CD4-positive, alpha-beta T cell treated with Interleukin-15 for 4 hours (primary cell): Measurements from ENCODE around the gene IL18R1.

Experiments
- DNase-seq: peaks from one replicate; pipeline ENCODE4 v3.0.0-alpha.2; 2020; ENCODE audit warnings: low spot score

Gene IL18R1

DNA sequence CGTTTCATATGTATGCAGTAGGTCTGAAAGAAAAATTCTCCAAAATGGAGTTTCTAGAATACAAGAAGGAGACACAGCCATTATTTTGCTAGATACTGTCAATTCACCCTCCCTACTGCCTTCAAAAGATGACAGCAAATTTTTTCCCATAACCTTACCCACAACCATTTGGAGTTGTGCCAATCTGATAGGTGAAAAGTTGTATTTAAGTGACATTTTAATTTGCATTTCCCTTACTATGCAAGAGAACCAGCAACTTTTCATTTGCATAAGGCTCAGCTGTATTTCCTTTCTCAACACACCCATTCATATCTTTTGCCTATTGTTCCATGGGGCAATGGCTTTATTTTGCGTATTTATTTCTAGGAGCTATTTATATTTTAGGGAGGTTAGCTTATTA, 36.0 kb downstream of the IL18R1 start:
- peak; percentile 63 for DNase-seq

DNA sequence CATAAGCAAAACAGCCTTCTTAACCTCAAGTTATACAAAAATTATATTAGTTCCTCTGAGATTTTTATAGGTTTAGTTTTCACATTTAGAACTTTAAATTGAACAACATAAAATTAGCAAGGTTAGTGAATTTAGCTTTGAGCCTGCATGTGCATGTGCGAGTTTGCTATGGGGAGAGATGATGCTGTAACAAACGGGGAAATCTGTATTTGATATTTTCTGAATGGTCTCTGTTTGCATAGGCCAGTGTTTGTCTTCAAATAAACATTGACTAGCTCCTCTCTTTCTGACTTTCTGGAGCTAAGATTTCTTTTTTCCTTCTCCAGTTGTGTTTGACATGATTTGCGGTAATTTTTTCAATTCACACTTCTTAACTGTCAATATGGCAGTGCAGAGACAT, 36.5 kb downstream of the IL18R1 start:
- DNase-seq, result no peak

DNA sequence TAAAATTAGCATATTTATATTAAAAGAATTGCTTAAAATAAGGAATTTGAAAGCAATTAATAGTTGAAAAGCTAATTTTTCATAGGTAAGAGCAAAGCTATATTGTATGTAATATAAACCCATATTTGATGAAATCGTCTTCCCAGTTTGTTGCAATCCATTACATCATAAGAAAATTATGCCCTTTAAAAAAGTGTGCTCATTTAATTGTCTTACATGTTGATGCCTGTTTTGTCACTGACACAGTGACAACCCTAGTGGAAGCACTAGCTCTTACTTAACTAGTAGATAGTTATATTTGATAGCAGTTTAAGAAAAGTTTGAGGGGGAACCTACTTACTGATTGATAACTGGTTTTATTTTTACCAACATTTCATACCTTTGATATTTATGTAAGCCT, 37.3 kb downstream of the IL18R1 start:
- no peak for DNase-seq

DNA sequence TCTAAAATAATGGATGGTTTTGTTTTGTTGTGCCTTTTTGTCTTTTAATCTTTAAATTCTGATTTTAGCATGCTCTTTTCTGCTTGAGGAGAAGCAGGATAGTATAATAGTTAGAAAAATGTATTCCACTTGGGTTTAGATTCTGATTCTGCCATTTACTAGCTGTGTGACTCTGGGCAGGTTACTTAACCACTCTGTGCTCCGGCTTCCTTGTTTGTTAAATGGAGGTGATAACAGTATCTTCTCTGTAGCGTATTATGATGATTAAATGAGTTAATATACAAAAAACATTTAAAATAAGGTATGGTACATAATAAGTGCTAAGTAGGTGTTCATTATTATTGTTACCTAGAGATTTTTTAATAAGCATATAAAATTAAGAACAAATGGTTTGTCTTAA, 40.4 kb downstream of the IL18R1 start:
- no peak for DNase-seq

DNA sequence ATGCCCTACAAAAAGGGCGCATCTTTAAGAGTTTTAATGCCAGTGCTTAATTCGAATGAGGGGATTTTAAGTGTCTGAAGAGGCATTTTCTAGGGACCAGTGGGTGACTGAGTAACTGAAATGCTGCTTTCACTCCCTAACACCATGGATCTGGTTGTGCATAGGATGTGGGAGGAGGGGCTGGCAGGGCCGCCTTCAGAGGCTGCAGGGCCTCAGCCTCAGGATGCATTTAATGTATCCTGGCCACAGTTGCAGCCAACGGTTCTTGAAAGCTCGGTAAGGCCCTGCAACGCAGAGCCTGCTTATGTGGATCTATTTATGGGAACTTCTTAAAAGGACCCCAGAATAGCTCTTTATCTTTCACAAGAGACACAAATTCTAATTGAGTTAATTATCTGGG, 41.6 kb downstream of the IL18R1 start:
- DNase-seq, result no peak

DNA sequence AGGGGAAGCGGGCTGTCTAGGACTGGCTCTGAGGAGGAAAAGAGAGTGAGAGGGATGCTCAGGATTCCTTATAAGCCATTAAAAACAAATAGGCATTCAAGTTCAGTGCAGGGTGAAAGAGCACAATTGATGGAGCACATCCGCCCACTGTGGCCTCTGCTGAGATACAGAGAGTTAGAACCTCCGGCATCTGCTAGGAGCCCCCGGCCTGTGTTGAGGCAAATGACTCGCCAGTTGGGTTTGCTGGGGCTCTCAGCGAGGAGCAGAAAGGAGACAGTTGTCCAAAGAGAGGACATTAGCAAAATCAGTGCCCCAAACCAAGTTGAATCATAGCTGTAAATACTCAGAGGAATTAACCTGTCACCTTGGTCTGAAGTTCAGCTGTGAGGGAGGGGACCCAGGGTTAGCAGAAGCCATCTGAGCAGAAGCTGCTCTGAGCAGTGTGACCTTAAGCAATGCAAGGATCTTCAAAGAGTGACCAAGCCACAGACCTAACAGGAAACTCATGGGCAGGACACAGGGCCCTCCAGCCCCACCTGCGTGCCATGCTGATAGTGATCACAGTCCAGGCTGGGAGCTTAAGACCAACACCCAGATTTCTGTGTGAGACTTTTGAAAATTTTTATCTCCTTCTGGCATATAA, 44.0 kb downstream of the IL18R1 start:
- DNase-seq, result no peak

DNA sequence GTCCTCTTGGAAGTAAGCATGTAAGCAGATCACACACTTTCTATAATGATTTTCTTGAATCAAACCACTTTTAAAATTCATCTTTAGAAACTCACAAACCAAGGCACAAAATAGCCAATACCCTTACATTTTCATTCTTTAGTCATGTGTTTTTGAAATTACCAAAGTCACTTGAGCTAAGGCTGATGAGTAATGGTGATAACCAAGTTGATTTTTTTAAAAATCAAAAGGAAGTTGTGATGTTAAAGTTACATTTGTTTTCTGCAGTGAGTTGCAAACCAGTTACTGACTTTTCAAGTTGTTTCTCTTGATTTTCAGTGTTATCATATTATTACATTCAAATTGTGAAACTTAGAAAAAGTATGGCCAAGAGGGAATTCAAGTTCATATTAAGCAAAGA, 45.9 kb downstream of the IL18R1 start:
- DNase-seq, result no peak

DNA sequence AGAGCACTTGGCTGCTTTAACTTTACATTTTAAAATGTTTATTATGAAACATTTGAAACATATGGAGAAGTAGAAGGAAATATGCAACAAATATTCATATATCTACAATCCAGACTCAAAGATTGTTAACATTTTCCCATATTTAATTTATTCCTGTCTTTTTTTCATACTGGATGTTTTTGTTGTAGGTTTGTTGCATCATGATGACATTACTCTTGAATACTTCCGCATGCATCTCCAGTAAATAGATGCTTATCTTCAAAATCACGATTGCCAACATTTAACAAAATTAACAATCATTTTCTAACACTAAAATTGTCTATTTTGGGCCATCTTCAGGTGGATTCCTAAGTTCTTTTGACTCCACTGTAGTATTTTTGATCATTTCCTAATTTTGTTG, 46.3 kb downstream of the IL18R1 start:
- DNase-seq, result no peak

DNA sequence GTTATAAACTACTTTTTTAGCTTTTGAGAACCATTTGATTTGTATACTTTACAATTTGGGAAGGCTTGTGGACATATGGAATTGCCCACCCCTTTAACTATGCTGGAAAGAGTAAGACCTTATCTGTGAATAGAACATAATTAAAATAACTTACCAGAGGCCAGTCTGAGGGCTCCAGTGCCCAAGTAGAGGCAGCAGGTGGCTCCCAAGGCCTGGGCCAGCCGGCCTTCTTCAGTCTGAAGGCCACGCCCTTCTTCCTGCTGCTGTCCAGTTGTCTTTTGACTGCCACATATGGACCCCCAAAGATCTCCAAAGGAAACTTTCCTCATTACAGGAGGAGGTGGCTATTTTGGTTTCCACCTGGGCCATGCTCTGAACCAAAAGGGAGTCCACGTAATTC, 55.4 kb downstream of the IL18R1 start:
- DNase-seq, result no peak

DNA sequence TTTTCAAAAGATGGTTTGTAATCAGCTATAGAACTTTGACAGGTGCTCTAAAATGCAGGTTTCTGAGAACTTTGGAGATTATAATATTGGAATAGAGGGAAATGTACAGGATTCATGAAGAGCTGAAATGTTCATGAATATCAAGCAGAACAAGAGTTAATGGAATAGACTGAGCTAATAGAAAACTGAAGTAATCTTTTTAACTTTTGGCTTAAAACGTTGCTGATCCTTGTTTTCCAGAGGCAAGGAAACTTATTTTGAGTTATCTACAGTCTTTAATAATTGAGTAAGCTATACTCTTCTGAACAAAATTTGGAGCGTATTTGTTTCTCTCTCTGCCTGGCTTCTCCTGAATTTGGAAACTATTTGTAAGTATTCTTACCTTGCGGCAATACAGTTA, 56.6 kb downstream of the IL18R1 start:
- DNase-seq, result no peak

DNA sequence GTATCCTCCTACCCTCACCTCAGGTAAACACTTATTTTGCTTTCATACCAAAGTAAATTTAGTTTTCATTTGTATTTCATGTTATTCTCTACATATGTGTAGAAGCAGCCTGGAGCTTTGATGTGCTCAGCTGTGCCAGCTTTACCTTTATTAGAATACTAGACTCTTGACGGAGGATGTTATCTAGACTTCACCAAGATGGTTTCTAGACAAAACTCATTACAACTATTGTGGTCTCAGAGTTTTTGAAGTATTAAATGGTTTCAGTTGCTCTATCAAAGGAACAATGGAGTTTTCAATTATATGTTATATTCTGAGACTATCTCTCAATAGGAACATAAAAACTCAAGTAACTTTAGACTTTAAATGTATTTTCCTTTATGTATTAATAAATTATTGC, 62.4 kb downstream of the IL18R1 start:
- peak; percentile 40 for DNase-seq

DNA sequence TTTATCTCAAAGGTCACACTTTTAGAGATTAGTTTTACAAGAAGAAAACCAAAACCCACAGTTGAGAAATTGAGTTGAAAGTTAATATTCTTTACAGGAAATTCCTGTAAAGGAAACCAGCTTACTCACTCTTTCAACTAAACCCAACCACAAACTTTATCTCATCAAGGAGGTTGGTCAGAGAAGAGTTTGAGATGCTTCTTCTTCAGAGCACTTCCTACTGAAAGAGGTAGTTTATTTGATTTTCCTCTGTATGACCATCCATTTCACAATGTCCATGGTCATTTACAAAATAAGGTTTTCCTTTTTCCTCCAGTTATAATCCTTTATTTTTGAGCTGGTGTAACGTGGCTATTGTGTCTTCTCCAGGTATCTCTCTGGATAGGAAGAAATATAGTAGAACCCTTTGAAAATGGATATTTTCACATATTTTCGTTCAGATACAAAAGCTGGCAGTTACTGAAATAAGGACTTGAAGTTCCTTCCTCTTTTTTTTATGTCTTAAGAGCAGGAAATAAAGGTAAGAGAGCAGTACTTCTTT, 62.9 kb downstream of the IL18R1 start:
- peak; percentile 67 for DNase-seq

DNA sequence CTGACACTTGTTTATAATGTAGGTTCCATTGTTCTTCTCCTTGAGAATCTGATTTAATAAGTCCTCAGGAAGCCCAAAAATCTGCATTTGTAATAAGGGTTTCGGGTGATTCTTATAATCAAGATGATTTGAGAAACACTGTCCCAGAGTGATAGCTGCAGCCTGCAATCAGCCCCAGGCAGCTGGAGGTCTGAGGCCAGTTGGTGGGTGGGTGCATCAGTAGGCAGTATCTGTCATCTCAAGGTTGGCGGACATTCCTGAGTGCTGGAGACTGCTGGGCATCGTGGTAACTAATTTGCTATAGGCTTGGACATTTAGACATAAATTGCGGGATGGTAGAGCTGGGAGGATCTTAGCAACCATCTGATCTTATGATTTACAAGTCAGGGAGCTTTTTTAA, 64.7 kb downstream of the IL18R1 start:
- no peak for DNase-seq

DNA sequence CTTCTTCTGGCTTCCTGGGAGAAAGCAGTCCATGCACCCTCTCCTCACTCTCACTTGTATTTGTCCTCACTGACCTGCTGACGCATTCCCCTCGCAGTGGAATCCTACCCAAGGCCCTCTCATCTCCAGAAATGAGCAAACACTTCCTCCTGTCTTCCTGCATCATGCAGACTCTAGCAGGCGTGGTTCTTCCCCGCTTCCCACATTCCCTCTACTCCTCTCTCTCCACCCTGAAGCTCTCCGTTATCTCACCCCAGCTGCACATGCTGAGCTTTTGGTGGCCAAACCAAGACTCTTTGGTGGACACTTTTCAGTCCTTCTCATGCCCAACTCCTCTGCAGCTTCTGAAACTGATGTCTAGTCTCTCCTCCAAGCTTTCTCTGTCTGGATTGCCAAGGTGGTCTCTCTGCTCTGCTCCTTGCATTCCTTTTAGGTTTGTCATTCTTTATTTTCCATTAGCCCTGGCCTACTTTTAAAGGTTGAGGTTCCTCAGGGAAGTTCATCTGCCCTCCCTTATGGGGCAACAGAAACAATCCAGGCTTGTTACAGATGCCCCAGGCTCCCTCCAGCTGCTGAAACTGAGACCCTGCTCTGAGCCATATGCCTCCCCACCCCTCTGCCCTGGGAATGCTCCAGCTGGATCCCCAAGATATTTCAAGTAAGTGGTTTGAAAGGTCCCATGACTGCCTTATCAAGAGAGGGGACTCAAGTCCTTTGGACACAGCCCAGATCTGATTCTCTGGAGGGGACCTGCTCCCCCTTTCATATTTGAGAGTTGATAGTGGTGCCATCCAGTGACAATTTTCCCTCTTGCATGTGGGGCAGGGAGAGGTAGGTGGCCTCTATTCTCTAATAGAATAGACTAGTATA, 66.5 kb downstream of the IL18R1 start:
- DNase-seq, result no peak

DNA sequence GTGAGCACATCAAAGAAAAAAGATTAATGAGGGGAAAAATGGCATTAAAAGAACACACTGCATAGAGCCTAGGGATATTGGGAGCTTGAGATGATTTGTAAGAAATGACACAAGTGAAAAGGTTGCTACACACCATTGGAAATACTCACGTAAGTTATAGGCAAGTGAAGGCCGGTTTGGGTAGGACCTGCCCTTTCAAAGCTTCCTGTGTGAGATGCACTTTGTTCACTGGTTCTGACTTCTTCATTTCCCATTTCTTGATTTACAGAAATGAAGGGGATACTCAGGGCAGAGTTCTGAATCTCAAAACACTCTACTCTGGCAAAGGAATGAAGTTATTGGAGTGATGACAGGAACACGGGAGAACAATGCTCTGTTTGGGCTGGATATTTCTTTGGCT, 67.3 kb downstream of the IL18R1 start, which contains the start of gene IL18RAP:
Gene IL18RAP (plus strand): TSS at position 251 of the 400 bp plus-strand sequence. CDS start 118 bp downstream, at position 369.
- no peak for DNase-seq

DNA sequence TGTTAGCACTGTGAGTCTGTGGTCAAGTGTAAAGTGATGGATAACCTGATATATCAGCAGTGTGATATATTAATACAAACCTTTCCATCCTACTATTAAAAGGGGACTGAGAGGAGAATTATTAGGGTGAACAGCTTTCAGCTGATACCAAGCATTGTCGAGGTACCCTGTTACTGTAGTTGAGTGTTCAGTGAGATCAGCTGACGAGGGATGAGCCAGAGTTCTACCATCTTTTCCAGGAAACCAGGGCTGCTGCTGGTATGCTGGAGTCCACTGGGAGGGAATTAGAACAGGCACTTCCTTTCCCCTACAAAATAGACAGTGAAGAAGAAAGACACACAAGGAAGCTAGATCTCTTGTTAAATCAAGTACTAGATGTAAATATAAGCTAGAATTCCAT, 67.8 kb downstream of the IL18R1 start:
- no peak for DNase-seq

DNA sequence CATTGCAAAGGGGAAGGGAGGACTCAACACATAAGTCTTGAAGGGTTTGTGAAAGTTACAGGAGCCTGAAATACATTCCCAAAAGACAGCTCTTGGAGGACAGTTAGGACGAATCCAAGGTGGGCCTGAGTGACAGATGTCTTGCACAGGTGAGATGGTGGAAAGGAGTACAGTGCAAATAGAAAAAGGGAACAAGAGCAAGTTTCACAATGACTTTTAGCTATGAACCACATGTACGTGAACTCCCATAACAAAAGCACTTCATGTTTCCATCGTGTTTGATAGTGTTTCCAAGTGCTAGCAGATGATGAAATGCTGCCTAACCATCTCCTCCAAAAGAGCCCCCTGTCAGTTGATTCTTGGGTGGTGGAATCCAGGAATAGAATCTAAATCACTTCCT, 69.2 kb downstream of the IL18R1 start:
- no peak for DNase-seq

DNA sequence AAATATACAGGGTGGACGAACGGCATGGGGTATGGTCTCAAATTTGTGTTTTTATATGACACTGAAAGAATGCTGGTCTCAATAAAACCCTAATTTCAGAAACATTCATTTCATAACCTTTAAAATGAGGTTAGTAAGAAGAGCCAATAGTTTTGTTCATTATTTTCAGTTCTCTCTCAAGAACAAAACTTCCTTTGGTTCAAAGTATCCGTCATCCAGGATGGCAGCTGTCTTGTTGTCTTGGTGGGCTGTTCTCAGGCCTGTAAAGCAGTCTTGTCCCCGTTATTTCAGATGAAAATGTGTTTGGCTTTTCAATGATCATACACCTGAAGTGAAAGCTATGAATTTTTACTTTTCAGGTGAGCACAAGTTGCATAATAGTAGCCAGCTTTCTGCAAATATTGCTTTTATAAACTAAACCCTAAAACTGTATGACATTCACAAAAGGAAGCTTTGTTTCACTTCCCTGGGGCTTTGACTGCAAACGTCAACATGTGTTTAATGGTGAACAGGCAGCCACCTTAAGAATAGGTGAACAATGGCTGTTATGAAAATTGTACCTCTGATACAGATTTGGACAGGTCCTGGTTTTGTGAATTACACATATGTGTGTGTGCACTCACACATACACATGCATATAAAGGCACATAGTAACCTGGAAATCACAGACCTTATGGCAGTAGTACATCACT, 70.0 kb downstream of the IL18R1 start:
- no peak for DNase-seq

DNA sequence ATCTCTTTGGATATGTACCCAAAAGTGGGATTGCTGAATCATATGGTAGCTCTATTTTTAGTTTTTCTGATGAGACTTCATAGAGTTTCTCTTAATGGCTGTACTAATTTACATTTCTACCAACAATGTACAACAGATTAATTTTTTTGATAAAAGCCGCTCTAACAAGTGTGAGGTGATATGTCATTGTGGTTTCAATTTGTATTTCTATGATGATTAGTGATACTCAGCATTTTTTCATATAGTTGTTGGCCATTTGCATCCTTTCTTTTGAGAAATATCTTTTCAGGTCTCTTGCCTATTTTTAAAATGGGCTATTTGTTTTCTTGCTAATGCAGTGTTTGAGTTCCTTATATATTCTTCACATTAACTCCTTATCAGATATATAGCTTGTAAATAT, 71.7 kb downstream of the IL18R1 start:
- no peak for DNase-seq

DNA sequence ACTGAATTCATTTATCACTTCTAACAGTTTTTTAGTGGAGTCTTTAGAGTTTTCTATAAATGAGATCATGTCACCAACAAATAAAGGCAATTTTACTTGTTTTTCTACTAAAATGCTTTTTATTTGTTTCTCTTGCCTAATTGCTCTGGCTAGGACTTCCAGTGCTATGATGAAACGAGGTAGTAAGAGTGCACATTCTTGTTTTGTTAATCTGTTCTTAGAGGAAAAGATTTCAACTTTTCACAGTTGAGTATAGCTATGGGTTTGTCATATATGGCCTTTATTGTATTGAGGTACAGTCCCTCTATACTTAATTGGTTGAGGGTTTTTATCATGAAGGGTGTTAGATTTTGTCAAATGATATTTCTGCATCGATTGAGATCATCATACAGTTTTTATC, 73.0 kb downstream of the IL18R1 start:
- DNase-seq, result no peak

DNA sequence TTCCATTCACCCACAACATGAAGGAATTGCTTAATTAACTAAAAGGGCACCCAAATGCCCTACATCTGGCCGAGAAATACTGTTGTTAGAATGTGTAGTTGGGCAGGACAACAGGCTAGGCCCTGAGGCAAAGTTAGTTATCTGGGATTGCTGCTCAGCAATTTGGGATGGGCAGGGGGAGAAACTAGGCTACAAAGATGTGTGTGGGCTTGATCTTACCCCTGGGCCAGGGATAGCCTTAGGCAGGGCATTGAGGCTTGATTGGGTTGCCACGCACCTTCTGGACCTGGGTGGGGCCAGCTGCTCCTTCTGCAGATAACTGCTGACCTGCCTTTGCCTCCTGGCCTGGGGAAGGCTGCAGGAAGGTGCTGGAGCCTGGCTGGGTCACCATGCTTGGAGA, 76.8 kb downstream of the IL18R1 start:
- no peak for DNase-seq

DNA sequence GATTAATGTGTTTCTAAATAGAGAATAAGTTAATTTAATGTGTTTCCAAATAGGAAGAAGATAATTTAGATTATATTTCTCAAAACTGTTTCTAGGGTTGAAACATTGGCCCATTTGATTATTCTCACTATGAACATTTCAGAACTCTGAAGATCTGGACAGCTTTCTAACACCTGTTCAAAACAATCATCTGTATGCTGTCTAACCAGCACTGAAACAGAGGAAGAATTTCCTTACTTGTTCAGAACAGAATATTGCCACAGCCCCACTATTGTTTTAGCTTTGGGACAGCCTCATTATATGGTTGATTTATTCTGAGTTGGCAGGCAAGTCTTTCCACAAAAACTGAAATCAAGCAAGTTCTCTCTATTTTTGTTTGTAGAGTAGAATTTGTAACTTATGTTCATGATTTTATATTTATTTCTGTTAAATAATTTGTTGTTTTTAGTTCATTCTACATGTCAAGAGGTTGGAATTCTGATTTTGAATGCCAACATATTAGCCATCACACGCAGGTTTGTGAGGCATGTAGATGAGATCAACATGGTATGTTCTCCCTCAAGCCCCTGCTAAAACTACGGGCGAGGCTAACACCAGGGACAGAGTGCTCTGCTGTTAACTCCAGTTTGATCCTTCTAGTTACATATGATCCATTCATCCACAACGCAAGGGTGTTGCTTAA, 78.5 kb downstream of the IL18R1 start:
- DNase-seq, result no peak
